ENCODE measurements around the gene FAM78A. TPM values are rescaled to one million over a fixed set of nuclear protein-coding genes. Genes with fewer than 3 reads are reported as not detected.

FAM78A gene
- total RNA-seq, 1 experiment from 2014 or later, result 3.0 TPM

DNA sequence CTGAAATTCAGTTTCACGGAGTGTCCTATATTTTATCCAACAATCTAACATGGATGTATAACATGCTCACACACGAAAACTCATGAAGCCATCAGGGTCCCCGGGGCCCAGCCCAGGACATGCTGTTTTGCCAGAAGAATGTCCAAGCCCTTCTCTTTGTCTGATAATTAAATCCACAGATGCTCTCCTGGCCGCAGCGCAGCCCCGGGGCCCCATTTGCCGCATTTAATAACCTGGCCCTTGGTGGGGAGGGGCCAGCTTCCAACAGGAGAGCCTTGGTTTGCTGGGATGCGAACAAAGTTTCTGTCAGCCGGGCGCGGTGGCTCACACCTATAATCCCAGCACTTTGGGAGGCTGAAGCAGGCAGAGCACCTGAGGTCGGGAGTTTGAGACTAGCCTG is 43.2 kb upstream of the FAM78A start (continued):
- TF ChIP-seq, protein P1, sequence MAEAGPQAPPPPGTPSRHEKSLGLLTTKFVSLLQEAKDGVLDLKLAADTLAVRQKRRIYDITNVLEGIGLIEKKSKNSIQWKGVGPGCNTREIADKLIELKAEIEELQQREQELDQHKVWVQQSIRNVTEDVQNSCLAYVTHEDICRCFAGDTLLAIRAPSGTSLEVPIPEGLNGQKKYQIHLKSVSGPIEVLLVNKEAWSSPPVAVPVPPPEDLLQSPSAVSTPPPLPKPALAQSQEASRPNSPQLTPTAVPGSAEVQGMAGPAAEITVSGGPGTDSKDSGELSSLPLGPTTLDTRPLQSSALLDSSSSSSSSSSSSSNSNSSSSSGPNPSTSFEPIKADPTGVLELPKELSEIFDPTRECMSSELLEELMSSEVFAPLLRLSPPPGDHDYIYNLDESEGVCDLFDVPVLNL (CRISPR knock-in tag; IDR thresholded peaks at IDR 0.05; ENCODE audit: borderline replicate concordance, low read depth), result no peak

DNA sequence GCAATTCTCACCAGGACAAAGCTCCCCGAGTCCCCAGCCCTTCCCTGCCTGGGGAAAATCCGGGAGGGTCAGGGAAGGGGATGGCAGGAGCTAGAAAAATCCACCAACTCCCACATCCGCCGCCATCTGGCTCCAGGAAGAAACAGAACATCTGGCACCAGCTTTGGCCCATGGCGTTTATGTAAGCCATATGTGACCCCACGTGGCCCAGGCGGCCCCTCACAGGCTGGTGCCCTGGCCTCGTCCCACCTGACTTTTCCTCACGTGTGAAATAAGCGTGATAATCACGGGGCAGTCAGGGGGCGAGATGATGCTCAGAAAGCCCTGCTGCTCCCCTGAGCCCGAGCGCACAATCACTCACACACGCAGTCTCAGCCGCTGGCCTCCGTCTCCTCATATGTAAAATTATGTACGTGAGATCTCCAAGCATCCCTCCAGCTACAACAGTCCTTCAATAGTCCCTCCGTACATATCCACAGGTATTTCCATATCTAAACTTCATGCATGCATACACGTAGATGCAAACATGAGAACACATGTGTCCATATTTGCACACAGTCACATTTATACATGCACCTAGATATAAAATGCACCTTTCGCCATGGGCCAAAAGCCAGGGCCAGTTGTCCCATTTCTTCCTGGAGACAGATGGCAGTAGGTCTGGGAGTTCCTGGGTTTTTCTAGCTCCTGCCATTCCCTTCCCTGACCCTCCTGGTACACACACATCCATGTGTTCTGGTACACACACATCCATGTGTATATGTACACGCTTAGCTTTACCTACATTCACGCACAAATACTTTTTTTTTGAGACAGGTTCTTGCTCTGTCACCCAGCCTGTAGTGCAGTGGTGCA is 42.1 kb upstream of the FAM78A start:
- TF ChIP-seq, protein P2, sequence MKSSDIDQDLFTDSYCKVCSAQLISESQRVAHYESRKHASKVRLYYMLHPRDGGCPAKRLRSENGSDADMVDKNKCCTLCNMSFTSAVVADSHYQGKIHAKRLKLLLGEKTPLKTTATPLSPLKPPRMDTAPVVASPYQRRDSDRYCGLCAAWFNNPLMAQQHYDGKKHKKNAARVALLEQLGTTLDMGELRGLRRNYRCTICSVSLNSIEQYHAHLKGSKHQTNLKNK (CRISPR knock-in tag; IDR thresholded peaks at IDR 0.05), result no peak
- TF ChIP-seq NR2C2 (CRISPR knock-in tag; IDR thresholded peaks at IDR 0.05) (no peak), SMAD4 (CRISPR knock-in tag; IDR thresholded peaks at IDR 0.05) (no peak), ZNF423 (CRISPR knock-in tag; IDR thresholded peaks at IDR 0.05) (no peak), KAT7 (CRISPR knock-in tag; IDR thresholded peaks at IDR 0.05; ENCODE audit: borderline replicate concordance) (no peak), ZNF416 (CRISPR knock-in tag; IDR thresholded peaks at IDR 0.05) (no peak), GTF2I (CRISPR knock-in tag; conservative IDR thresholded peaks at IDR 0.05) (no peak), GRHL2 (CRISPR knock-in tag; IDR thresholded peaks at IDR 0.05; ENCODE audit: insufficient replicate concordance, severe bottlenecking) (no peak), ZNF396 (CRISPR knock-in tag; IDR thresholded peaks at IDR 0.05; ENCODE audit: borderline replicate concordance) (no peak), CREB1 (CRISPR knock-in tag; IDR thresholded peaks at IDR 0.05) (no peak), ELF4 (CRISPR knock-in tag; IDR thresholded peaks at IDR 0.05; ENCODE audit: low read depth) (no peak)
- TF ChIP-seq, protein P3, sequence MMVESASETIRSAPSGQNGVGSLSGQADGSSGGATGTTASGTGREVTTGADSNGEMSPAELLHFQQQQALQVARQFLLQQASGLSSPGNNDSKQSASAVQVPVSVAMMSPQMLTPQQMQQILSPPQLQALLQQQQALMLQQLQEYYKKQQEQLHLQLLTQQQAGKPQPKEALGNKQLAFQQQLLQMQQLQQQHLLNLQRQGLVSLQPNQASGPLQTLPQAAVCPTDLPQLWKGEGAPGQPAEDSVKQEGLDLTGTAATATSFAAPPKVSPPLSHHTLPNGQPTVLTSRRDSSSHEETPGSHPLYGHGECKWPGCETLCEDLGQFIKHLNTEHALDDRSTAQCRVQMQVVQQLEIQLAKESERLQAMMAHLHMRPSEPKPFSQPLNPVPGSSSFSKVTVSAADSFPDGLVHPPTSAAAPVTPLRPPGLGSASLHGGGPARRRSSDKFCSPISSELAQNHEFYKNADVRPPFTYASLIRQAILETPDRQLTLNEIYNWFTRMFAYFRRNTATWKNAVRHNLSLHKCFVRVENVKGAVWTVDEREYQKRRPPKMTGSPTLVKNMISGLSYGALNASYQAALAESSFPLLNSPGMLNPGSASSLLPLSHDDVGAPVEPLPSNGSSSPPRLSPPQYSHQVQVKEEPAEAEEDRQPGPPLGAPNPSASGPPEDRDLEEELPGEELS (CRISPR knock-in tag; IDR thresholded peaks at IDR 0.05), result no peak
- TF ChIP-seq, protein P4, sequence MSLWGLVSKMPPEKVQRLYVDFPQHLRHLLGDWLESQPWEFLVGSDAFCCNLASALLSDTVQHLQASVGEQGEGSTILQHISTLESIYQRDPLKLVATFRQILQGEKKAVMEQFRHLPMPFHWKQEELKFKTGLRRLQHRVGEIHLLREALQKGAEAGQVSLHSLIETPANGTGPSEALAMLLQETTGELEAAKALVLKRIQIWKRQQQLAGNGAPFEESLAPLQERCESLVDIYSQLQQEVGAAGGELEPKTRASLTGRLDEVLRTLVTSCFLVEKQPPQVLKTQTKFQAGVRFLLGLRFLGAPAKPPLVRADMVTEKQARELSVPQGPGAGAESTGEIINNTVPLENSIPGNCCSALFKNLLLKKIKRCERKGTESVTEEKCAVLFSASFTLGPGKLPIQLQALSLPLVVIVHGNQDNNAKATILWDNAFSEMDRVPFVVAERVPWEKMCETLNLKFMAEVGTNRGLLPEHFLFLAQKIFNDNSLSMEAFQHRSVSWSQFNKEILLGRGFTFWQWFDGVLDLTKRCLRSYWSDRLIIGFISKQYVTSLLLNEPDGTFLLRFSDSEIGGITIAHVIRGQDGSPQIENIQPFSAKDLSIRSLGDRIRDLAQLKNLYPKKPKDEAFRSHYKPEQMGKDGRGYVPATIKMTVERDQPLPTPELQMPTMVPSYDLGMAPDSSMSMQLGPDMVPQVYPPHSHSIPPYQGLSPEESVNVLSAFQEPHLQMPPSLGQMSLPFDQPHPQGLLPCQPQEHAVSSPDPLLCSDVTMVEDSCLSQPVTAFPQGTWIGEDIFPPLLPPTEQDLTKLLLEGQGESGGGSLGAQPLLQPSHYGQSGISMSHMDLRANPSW (CRISPR knock-in tag; conservative IDR thresholded peaks at IDR 0.05; ENCODE audit: low read depth), result no peak
- TF ChIP-seq, protein P1 (CRISPR knock-in tag; IDR thresholded peaks at IDR 0.05; ENCODE audit: borderline replicate concordance, low read depth), result no peak
- TF ChIP-seq, protein P5, sequence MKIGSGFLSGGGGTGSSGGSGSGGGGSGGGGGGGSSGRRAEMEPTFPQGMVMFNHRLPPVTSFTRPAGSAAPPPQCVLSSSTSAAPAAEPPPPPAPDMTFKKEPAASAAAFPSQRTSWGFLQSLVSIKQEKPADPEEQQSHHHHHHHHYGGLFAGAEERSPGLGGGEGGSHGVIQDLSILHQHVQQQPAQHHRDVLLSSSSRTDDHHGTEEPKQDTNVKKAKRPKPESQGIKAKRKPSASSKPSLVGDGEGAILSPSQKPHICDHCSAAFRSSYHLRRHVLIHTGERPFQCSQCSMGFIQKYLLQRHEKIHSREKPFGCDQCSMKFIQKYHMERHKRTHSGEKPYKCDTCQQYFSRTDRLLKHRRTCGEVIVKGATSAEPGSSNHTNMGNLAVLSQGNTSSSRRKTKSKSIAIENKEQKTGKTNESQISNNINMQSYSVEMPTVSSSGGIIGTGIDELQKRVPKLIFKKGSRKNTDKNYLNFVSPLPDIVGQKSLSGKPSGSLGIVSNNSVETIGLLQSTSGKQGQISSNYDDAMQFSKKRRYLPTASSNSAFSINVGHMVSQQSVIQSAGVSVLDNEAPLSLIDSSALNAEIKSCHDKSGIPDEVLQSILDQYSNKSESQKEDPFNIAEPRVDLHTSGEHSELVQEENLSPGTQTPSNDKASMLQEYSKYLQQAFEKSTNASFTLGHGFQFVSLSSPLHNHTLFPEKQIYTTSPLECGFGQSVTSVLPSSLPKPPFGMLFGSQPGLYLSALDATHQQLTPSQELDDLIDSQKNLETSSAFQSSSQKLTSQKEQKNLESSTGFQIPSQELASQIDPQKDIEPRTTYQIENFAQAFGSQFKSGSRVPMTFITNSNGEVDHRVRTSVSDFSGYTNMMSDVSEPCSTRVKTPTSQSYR (CRISPR knock-in tag; IDR thresholded peaks at IDR 0.05), result no peak
- TF ChIP-seq, protein P6, sequence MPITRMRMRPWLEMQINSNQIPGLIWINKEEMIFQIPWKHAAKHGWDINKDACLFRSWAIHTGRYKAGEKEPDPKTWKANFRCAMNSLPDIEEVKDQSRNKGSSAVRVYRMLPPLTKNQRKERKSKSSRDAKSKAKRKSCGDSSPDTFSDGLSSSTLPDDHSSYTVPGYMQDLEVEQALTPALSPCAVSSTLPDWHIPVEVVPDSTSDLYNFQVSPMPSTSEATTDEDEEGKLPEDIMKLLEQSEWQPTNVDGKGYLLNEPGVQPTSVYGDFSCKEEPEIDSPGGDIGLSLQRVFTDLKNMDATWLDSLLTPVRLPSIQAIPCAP (CRISPR knock-in tag; IDR thresholded peaks at IDR 0.05), result no peak
- TF ChIP-seq, protein P7, sequence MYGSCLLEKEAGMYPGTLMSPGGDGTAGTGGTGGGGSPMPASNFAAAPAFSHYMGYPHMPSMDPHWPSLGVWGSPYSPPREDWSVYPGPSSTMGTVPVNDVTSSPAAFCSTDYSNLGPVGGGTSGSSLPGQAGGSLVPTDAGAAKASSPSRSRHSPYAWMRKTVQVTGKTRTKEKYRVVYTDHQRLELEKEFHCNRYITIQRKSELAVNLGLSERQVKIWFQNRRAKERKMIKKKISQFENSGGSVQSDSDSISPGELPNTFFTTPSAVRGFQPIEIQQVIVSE (CRISPR knock-in tag; IDR thresholded peaks at IDR 0.05; ENCODE audit: borderline replicate concordance), result no peak
- H3K27me3 Mint-ChIP-seq (ENCODE audit: low read depth), result no peaks in the 10 kb centered on the region
- POLR2A ChIA-PET, result no interaction called here
- H3K4me1 Mint-ChIP-seq, result no peaks in the 10 kb centered on the region
- CTCF ChIA-PET, result interaction anchor here (1.3 to 5.7 kb wide), 2 partner anchors 18 to 31 kb away, joined by 3 to 27 read pairs; no protein-coding TSS in a partner anchor
- ATAC-seq (no peak), DNase-seq (ENCODE audit: low spot score) (no peak)
- no peak overlapping the region for H3K4me3 Mint-ChIP-seq
- no peaks in the 10 kb centered on the region for H3K9me3 Mint-ChIP-seq
- H3K27ac Mint-ChIP-seq, result no peak overlapping the region
- H3K36me3 Mint-ChIP-seq, result no peaks in the 10 kb centered on the region
